Heart left ventricle (tissue), 13 donors: ENCODE data around the gene RNF2.
"Not testable (repeated sequence)": the region's sequence is repeated elsewhere in the genome, so short reads cannot be mapped to it uniquely, and the experiment has no call there.

Experiments used
- CTCF ChIP-seq, 12 donors: fragments of 200-600 bp; sonication (generic) in 4 of 12; IDR thresholded peaks; one replicate each; pipeline versions ENCODE4 v1.5.0 to v1.8.0; 2018 to 2022; ENCODE audit warnings: antibody characterized with exemption in 12 of 12, mild to moderate bottlenecking in 5 of 12
- POLR2A ChIP-seq, 2 donors: fragments of 450-650 bp; IDR thresholded peaks; one replicate each; pipeline ENCODE4 v1.6.1; 2017; ENCODE audit warnings: antibody characterized with exemption in 2 of 2, mild to moderate bottlenecking in 2 of 2, moderate library complexity in 2 of 2
- donor health status: ischemic (EF 13 %, LVEDD 7.1; RV severe dilation, severe dysfunction).
- donor health status: DM: no; HTN: yes; CAD: no.
- donor health status: DM: no; HTN: no; CAD: no.
- donor health status: ischemic (EF 25% LVEDD 6.9; RV normal size, moderate dysfunction).
- donor health status: ischemic (EF 25% LVEDD 5.7; RV mildly dilated, moderate dysfunction).
- donor health status: ischemic (EF 35%, LVEDD 5.7; RV mildly dilated, moderate dysfunction).
- donor health status: nonischemic (EF 11% LVEDD 7.7; RV severe dilation, severe dysfunction).
- donor health status: DM: yes; HTN: yes; CAD: no.
- donor health status: PGD.
- donor health status: ischemic (EF 29% LVEDD 5.4; RV normal size, mild dysfunction).
- donor health status: nonischemic (EF 23%, LVEDD 6.1; RV moderate dilation, normal function).

- not testable (repeated sequence) for TF ChIP-seq POLR2A, CTCF (IDR thresholded peaks at IDR 0.05)
Observed at GRCh38 chr1:184999974-185000373, 45.4 kb upstream of the RNF2 start.
